Liver (tissue), 3 donors: ENCODE measurements around the gene FOXD4.
"Not testable (repeated sequence)": the region's sequence is repeated elsewhere in the genome, so short reads cannot be mapped to it uniquely, and the experiment has no call there.

Experiments
- ATF3 ChIP-seq: IDR thresholded peaks from 2 replicates; pipeline ENCODE4 v1.6.1; 2016; ENCODE audit warnings: antibody characterized with exemption
- CTCF ChIP-seq: fragments of 150-350 bp; IDR thresholded peaks from 2 replicates; pipeline ENCODE4 v1.5.1; 2017; ENCODE audit warnings: improper control_type of control experiment, low read depth, low read length; ENCODE audit not compliant: missing input control
- FOXA1 ChIP-seq: IDR thresholded peaks from 2 replicates; pipeline ENCODE4 v1.6.1; 2016; ENCODE audit warnings: antibody characterized with exemption
- GABPA ChIP-seq, 2 donors: IDR thresholded peaks in 1 of 2; conservative IDR thresholded peaks in 1 of 2; 2 replicates each; pipeline ENCODE4 v1.6.1; 2016; ENCODE audit warnings: antibody characterized with exemption in 2 of 2, mild to moderate bottlenecking in 1 of 2, moderate library complexity in 1 of 2
- JUND ChIP-seq, 2 donors: IDR thresholded peaks; 2 replicates each; pipeline ENCODE4 v1.6.1; 2016; ENCODE audit warnings: antibody characterized with exemption in 2 of 2
- MAX ChIP-seq: IDR thresholded peaks from 2 replicates; pipeline ENCODE4 v1.6.1; 2016; ENCODE audit warnings: antibody characterized with exemption
- REST ChIP-seq: IDR thresholded peaks from 2 replicates; pipeline ENCODE4 v1.6.1; 2016; ENCODE audit warnings: antibody characterized with exemption, mild to moderate bottlenecking
- YY1 ChIP-seq: IDR thresholded peaks from 2 replicates; pipeline ENCODE4 v1.6.1; 2016; ENCODE audit warnings: antibody characterized with exemption, mild to moderate bottlenecking
- ZBTB33 ChIP-seq: IDR thresholded peaks from 2 replicates; pipeline ENCODE4 v1.6.1; 2016; ENCODE audit warnings: antibody characterized with exemption
- donor health status: healthy.
- donor health status: healthy.

GRCh38 chr9:82932-83689, 35.1 kb downstream of the FOXD4 start:
- TF ChIP-seq MAX; CTCF; JUND (IDR thresholded peaks at IDR 0.05); GABPA (IDR thresholded peaks at IDR 0.05 in 1 of 2, conservative IDR thresholded peaks at IDR 0.05 in 1 of 2); FOXA1; REST; YY1; ZBTB33; ATF3: not testable (repeated sequence)
